Gastroesophageal sphincter (tissue), 4 donors: ENCODE results near the gene COG3. TPM values are rescaled to one million over a fixed set of nuclear protein-coding genes. Genes with fewer than 3 reads are reported as not detected.
"Not testable (repeated sequence)": the region's sequence is repeated elsewhere in the genome, so short reads cannot be mapped to it uniquely, and the experiment has no call there.

Experiments used
- ATAC-seq: fragments of 150-250 bp; one replicate; pipeline ENCODE4 v1.9.1; 2016; ENCODE audit warnings: mild to moderate bottlenecking, moderate library complexity
- H3K27ac ChIP-seq, 4 donors: fragments of 200-600 bp; sonication (generic) in 3 of 4; 1 replicate in 3 of 4; 2 replicates in 1 of 4; pipeline ENCODE4 v1.5.1; 2016 to 2019
- H3K27me3 ChIP-seq: fragments of 200-600 bp; sonication (generic); one replicate; pipeline ENCODE4 v1.5.1; 2019
- H3K36me3 ChIP-seq, 2 donors: fragments of 200-600 bp; sonication (generic); one replicate each; pipeline ENCODE4 v1.5.1; 2019; ENCODE audit warnings: control low read depth in 1 of 2
- H3K4me1 ChIP-seq, 3 donors: fragments of 200-600 bp; sonication (generic); 1 replicate in 2 of 3; 2 replicates in 1 of 3; pipeline ENCODE4 v1.5.1; 2016 to 2019; ENCODE audit warnings: control low read depth in 2 of 3
- H3K4me3 ChIP-seq, 2 donors: fragments of 200-600 bp; sonication (generic); one replicate each; pipeline ENCODE4 v1.5.1; 2019; ENCODE audit warnings: mild to moderate bottlenecking in 1 of 2, moderate library complexity in 1 of 2
- H3K9me3 ChIP-seq, 3 donors: fragments of 200-600 bp; sonication (generic); one replicate each; pipeline ENCODE4 v1.5.1; 2017 to 2019; ENCODE audit warnings: control low read depth in 2 of 3
- CTCF ChIP-seq, 4 experiments: fragments of 200-600 bp in 2 of 4; fragments of 450-650 bp in 2 of 4; sonication (generic) in 1 of 4; IDR thresholded peaks; one replicate each; pipeline ENCODE4 v1.5.1; 2017 to 2019; ENCODE audit warnings: antibody characterized with exemption in 4 of 4, mild to moderate bottlenecking in 2 of 4, moderate library complexity in 2 of 4
- EP300 ChIP-seq: sonication (generic); formaldehyde crosslinking; IDR thresholded peaks from one replicate; pipeline ENCODE4 v1.6.1; 2017; ENCODE audit warnings: antibody characterized with exemption, mild to moderate bottlenecking
- POLR2A ChIP-seq, 2 donors: fragments of 450-650 bp; IDR thresholded peaks; one replicate each; pipeline ENCODE4 v1.6.1; 2017; ENCODE audit warnings: antibody characterized with exemption in 2 of 2, mild to moderate bottlenecking in 2 of 2, moderate library complexity in 1 of 2
- POLR2AphosphoS5 ChIP-seq: sonication (generic); formaldehyde crosslinking; IDR thresholded peaks from one replicate; pipeline ENCODE4 v1.6.1; 2017; ENCODE audit warnings: antibody characterized with exemption
- WGBS, 2 donors: methylation state at CpG; one replicate each; pipeline ENCODE4 v1.1.5; 2018; ENCODE audit warnings: low coverage in 1 of 2; 5-methylcytosine and 5-hydroxymethylcytosine counted together
- total RNA-seq, 4 donors: library from RNA; depleted of rRNA; stranded (reverse); fragments of >200 nt; gene quantifications; one replicate each; pipeline ENCODE4 v1.1.0, GENCODE V29; 2016

COG3 gene
- total RNA-seq, 4 donors from 2014 or later = 19.4 to 30.0 (median 21.3) TPM

GRCh38 chr13:45419945-45420344 is 44.8 kb upstream of the COG3 start:
- Histone ChIP-seq H3K4me3 (no peak overlapping the region), H3K9me3 (no peaks in the 10 kb centered on the region), H3K27me3 (no peaks in the 10 kb centered on the region), H3K27ac (no peak overlapping the region), H3K36me3 (no peaks in the 10 kb centered on the region), H3K4me1 (peaks cover 0 to 20% (median 8%) of the 10 kb centered on the region in 3 donors)
- ATAC-seq = no peak
- WGBS, 2 donors = 100% methylated on average over 1 of the region's 1 CpG; no CpG with 5 or more reads in 1 of the 2 donors
- TF ChIP-seq POLR2A (IDR thresholded peaks at IDR 0.05) (no peak), POLR2AphosphoS5 (no peak), EP300 (no peak), CTCF (IDR thresholded peaks at IDR 0.05) (no peak)

- Histone ChIP-seq H3K4me3 (no peak overlapping the region), H3K27me3 (no peaks in the 10 kb centered on the region), H3K4me1 (no peaks in the 10 kb centered on the region), H3K36me3 (no peaks in the 10 kb centered on the region), H3K9me3 (no peaks in the 10 kb centered on the region), H3K27ac (no peak overlapping the region)
- TF ChIP-seq CTCF (IDR thresholded peaks at IDR 0.05) (no peak), POLR2A (IDR thresholded peaks at IDR 0.05) (no peak), EP300 (no peak), POLR2AphosphoS5 (no peak)
- ATAC-seq = no peak
- WGBS, 2 donors = 62 to 76% methylated on average over 2 to 3 of the region's 3 CpGs
Observed at GRCh38 chr13:45422731-45423292, 41.9 kb upstream of the COG3 start.

- H3K27ac ChIP-seq, H3K9me3 ChIP-seq, H3K27me3 ChIP-seq, ATAC-seq, H3K36me3 ChIP-seq, H3K4me1 ChIP-seq, H3K4me3 ChIP-seq: not testable (repeated sequence)
- WGBS, 2 donors = 81 to 100% methylated on average over 6 to 16 of the region's 16 CpGs
Observed at GRCh38 chr13:45426056-45426841, 38.5 kb upstream of the COG3 start.

- Histone ChIP-seq H3K36me3 (no peaks in the 10 kb centered on the region), H3K4me1 (no peaks in the 10 kb centered on the region), H3K27me3 (no peaks in the 10 kb centered on the region), H3K9me3 (no peaks in the 10 kb centered on the region), H3K4me3 (no peak overlapping the region), H3K27ac (no peak overlapping the region)
- ATAC-seq = no peak
- TF ChIP-seq POLR2A (IDR thresholded peaks at IDR 0.05) (no peak), CTCF (IDR thresholded peaks at IDR 0.05) (no peak), EP300 (no peak), POLR2AphosphoS5 (no peak)
- WGBS, 2 donors = 94 to 95% methylated on average over 5 to 6 of the region's 6 CpGs
Observed at GRCh38 chr13:45432737-45433380, 31.9 kb upstream of the COG3 start.

GRCh38 chr13:45433381-45433790 is 31.4 kb upstream of the COG3 start:
- Histone ChIP-seq H3K27me3 (no peaks in the 10 kb centered on the region), H3K4me1 (no peaks in the 10 kb centered on the region), H3K4me3 (no peak overlapping the region), H3K27ac (no peak overlapping the region), H3K36me3 (no peaks in the 10 kb centered on the region), H3K9me3 (no peaks in the 10 kb centered on the region)
- 59 to 69% methylated on average over 4 to 5 of the region's 5 CpGs for WGBS, 2 donors
- ATAC-seq = no peak
- TF ChIP-seq EP300 = no peak
- TF ChIP-seq POLR2AphosphoS5 = no peak
- no peak for TF ChIP-seq POLR2A (IDR thresholded peaks at IDR 0.05)
- no peak for TF ChIP-seq CTCF (IDR thresholded peaks at IDR 0.05)
